DND-41 (cell line): ENCODE data around the gene SERTAD1.

Experiments
- ATAC-seq: fragments of 200-7000 bp; cut with Tn5 transposase; 3 replicates; pipeline ENCODE4 v1.9.1; 2021; ENCODE audit warnings: low read depth; ENCODE audit not compliant: insufficient read depth
- DNase-seq: peaks from one replicate; pipeline ENCODE4 v3.0.0-alpha.2; 2020
- H2AFZ ChIP-seq: 2 replicates; pipeline ENCODE4 v1.6.0; 2012; ENCODE audit warnings: low read depth, low read length
- H3K27ac ChIP-seq: 2 replicates; pipeline ENCODE4 v1.5.1; 2012; ENCODE audit warnings: low read length, inconsistent platforms
- H3K27me3 ChIP-seq: fragments of 200-600 bp; sonication (generic); 2 replicates; pipeline ENCODE4 v1.6.0; 2012; ENCODE audit warnings: low read length, mild to moderate bottlenecking, inconsistent platforms; ENCODE audit not compliant: insufficient read depth, poor library complexity
- H3K36me3 ChIP-seq: 2 replicates; pipeline ENCODE4 v1.5.1; 2012; ENCODE audit warnings: low read length, inconsistent platforms; ENCODE audit not compliant: insufficient read depth
- H3K4me1 ChIP-seq: 2 replicates; pipeline ENCODE4 v1.5.1; 2012; ENCODE audit warnings: mild to moderate bottlenecking, low read length; ENCODE audit not compliant: insufficient read depth
- H3K4me2 ChIP-seq: 2 replicates; pipeline ENCODE4 v1.6.0; 2012; ENCODE audit warnings: mild to moderate bottlenecking, moderate library complexity, low read length, inconsistent platforms; ENCODE audit not compliant: insufficient read depth
- H3K4me3 ChIP-seq, 2 experiments: fragments of 200-600 bp in 1 of 2; shearing (Covaris generic) in 1 of 2; 2 replicates each; pipeline ENCODE4 v1.5.1; 2012 to 2016; ENCODE audit warnings: inconsistent platforms in 2 of 2, low read length in 2 of 2, mild to moderate bottlenecking in 2 of 2, low read depth in 1 of 2, moderate library complexity in 1 of 2
- H3K79me2 ChIP-seq: 2 replicates; pipeline ENCODE4 v1.6.0; 2012; ENCODE audit warnings: low read length, inconsistent platforms; ENCODE audit not compliant: insufficient read depth
- H3K9ac ChIP-seq: 2 replicates; pipeline ENCODE4 v1.6.0; 2012; ENCODE audit warnings: low read depth, mild to moderate bottlenecking, inconsistent platforms, low read length, moderate library complexity
- H3K9me3 ChIP-seq: 2 replicates; pipeline ENCODE4 v1.5.1; 2012; ENCODE audit warnings: low read length, moderate library complexity, mild to moderate bottlenecking, inconsistent platforms; ENCODE audit not compliant: insufficient read depth, severe bottlenecking
- H4K20me1 ChIP-seq: 2 replicates; pipeline ENCODE4 v1.6.0; 2012; ENCODE audit warnings: low read length; ENCODE audit not compliant: insufficient read depth
- CTCF ChIP-seq: IDR thresholded peaks from 2 replicates; pipeline ENCODE4 v1.5.1; 2012; ENCODE audit warnings: borderline replicate concordance, low read length, moderate library complexity, mild to moderate bottlenecking; ENCODE audit not compliant: poor library complexity, severe bottlenecking; ENCODE audit errors: extremely low read depth
- EZH2 ChIP-seq: IDR thresholded peaks from 3 replicates; pipeline ENCODE4 v1.6.1; 2012; ENCODE audit warnings: borderline replicate concordance, low read depth, mild to moderate bottlenecking, moderate library complexity, low read length, inconsistent platforms; ENCODE audit not compliant: severe bottlenecking

Gene SERTAD1

GRCh38 chr19:40453151-40453735 is 27.5 kb upstream of the SERTAD1 start:
- Histone ChIP-seq H2AFZ (no peak overlapping the region), H4K20me1 (no peaks in the 10 kb centered on the region), H3K27me3 (no peaks in the 10 kb centered on the region), H3K4me1 (no peaks in the 10 kb centered on the region), H3K9me3 (no peaks in the 10 kb centered on the region), H3K36me3 (peaks cover 4% of the 10 kb centered on the region; the same call in 1 of the 2 replicates), H3K27ac (no peak overlapping the region), H3K4me3 (no peak overlapping the region), H3K4me2 (no peak overlapping the region), H3K79me2 (no peaks in the 10 kb centered on the region), H3K9ac (no peak overlapping the region)
- ATAC-seq (no peak), DNase-seq (no peak)
- TF ChIP-seq CTCF, result no peak
- TF ChIP-seq EZH2, result no peak

- Histone ChIP-seq H3K4me1 (no peaks in the 10 kb centered on the region), H3K27me3 (no peaks in the 10 kb centered on the region), H3K79me2 (no peaks in the 10 kb centered on the region), H3K9ac (no peak overlapping the region), H3K36me3 (no peaks in the 10 kb centered on the region; the same call in 1 of the 2 replicates), H3K4me2 (no peak overlapping the region), H4K20me1 (no peaks in the 10 kb centered on the region), H3K9me3 (no peaks in the 10 kb centered on the region), H3K4me3 (no peak overlapping the region), H3K27ac (no peak overlapping the region), H2AFZ (no peak overlapping the region)
- no peak for TF ChIP-seq CTCF
- TF ChIP-seq EZH2, result no peak
- ATAC-seq, result no peak
- no peak for DNase-seq
Measured at GRCh38 chr19:40452016-40452415, 26.2 kb upstream of the SERTAD1 start.

- Histone ChIP-seq H4K20me1 (no peaks in the 10 kb centered on the region), H3K79me2 (no peaks in the 10 kb centered on the region), H3K4me1 (no peaks in the 10 kb centered on the region), H3K27ac (no peak overlapping the region), H3K4me3 (no peak overlapping the region), H3K9ac (no peak overlapping the region), H3K27me3 (no peaks in the 10 kb centered on the region), H3K4me2 (no peak overlapping the region), H2AFZ (no peak overlapping the region), H3K9me3 (no peaks in the 10 kb centered on the region), H3K36me3 (no peaks in the 10 kb centered on the region; the same call in 1 of the 2 replicates)
- DNase-seq (no peak), ATAC-seq (no peak)
- TF ChIP-seq EZH2 (no peak), CTCF (no peak)
Measured at GRCh38 chr19:40450664-40451063, 24.9 kb upstream of the SERTAD1 start.

GRCh38 chr19:40449506-40449905 is 23.7 kb upstream of the SERTAD1 start:
- Histone ChIP-seq H3K4me2 (no peak overlapping the region), H3K27ac (no peak overlapping the region), H3K79me2 (no peaks in the 10 kb centered on the region), H3K4me1 (peaks cover 7% of the 10 kb centered on the region), H3K27me3 (no peaks in the 10 kb centered on the region), H3K9ac (no peak overlapping the region), H3K9me3 (no peaks in the 10 kb centered on the region), H4K20me1 (no peaks in the 10 kb centered on the region), H3K36me3 (no peaks in the 10 kb centered on the region; the same call in 1 of the 2 replicates), H2AFZ (no peak overlapping the region), H3K4me3 (no peak overlapping the region)
- ATAC-seq (no peak), DNase-seq (no peak)
- TF ChIP-seq EZH2, result no peak
- TF ChIP-seq CTCF, result no peak
